ENCODE results near the gene RSPO4. TPM values are rescaled to one million over a fixed set of nuclear protein-coding genes. Genes with fewer than 3 reads are reported as not detected.

RSPO4 gene
- total RNA-seq, 2 donors from 2014 or later = 3.8 to 7.6 TPM

DNA sequence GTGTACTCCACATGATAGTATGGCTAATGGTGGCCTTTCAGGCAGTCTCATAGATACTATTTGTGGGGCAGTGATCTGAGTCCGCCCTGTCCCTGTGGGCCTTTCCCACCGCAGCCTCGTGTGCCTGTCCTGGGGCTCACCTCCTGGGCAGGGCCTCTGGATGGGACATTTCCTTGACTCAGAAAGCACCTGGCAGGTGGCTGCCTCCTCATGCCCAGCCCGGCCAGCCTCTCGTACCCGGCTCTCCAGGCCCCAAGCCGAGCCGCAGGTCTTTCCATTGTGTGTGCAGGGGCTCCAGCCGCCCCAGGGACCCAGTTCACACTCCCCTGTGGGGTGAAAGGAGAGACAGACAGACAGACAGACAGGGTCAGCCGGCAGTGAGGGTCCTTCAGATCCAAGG is 38.3 kb downstream of the RSPO4 start:
- no peak overlapping the region for H3K4me3 Mint-ChIP-seq
- no peaks in the 10 kb centered on the region for H3K27me3 ChIP-seq (ENCODE audit: control insufficient read depth, insufficient read depth, low read length, poor library complexity, severe bottlenecking)
- no peak overlapping the region for H3K27ac ChIP-seq (ENCODE audit: low read depth, low read length)
- peaks cover 5% of the 10 kb centered on the region for H3K9me3 Mint-ChIP-seq
- TF ChIP-seq, protein P1, sequence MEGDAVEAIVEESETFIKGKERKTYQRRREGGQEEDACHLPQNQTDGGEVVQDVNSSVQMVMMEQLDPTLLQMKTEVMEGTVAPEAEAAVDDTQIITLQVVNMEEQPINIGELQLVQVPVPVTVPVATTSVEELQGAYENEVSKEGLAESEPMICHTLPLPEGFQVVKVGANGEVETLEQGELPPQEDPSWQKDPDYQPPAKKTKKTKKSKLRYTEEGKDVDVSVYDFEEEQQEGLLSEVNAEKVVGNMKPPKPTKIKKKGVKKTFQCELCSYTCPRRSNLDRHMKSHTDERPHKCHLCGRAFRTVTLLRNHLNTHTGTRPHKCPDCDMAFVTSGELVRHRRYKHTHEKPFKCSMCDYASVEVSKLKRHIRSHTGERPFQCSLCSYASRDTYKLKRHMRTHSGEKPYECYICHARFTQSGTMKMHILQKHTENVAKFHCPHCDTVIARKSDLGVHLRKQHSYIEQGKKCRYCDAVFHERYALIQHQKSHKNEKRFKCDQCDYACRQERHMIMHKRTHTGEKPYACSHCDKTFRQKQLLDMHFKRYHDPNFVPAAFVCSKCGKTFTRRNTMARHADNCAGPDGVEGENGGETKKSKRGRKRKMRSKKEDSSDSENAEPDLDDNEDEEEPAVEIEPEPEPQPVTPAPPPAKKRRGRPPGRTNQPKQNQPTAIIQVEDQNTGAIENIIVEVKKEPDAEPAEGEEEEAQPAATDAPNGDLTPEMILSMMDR (conservative IDR thresholded peaks at IDR 0.05) = no peak
- no peaks in the 10 kb centered on the region for H3K27me3 Mint-ChIP-seq (ENCODE audit: insufficient read depth)
- no peaks in the 10 kb centered on the region for H3K9me3 ChIP-seq (ENCODE audit: control insufficient read depth, low read length)
- H3K4me1 ChIP-seq (ENCODE audit: control insufficient read depth, insufficient read depth, low read length) = no peaks in the 10 kb centered on the region
- no peaks in the 10 kb centered on the region for H3K4me1 Mint-ChIP-seq
- H3K36me3 ChIP-seq (ENCODE audit: control insufficient read depth, insufficient read depth, low read length) = no peaks in the 10 kb centered on the region
- WGBS, 2 experiments (ENCODE audit: insufficient coverage in 1 of 2, insufficient read length in 1 of 2) = 91% methylated on average over 10 of the region's 10 CpGs; no CpG with 5 or more reads in 1 of the 2 experiments
- H3K9ac ChIP-seq (ENCODE audit: extremely low read depth, low read length, poor library complexity, severe bottlenecking) = no peak overlapping the region
- no peak for DNase-seq
- H3K27ac Mint-ChIP-seq = no peak overlapping the region
- H3K4me3 ChIP-seq (ENCODE audit: low read length) = no peak overlapping the region
- no peaks in the 10 kb centered on the region for H3K36me3 Mint-ChIP-seq (ENCODE audit: low read depth)

DNA sequence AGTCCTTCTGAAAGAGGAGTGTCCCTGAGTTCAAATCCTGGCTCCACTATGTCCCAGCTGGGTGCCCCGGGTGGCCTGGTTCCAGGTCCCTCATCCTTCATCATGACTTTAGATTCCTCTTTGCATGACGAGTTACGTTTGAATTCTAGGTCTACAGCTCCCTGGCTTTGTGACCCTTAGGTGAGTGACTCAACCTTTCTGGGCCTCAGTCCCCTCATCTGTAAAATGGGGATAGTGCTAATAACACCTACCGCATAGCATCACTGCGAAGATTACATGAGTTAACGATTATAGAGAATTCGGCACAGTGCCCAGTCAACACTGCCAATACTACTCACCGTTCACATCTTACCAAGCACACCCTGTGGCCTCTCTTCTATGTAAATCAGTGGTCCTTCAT is 39.4 kb downstream of the RSPO4 start:
- TF ChIP-seq, protein P1 (conservative IDR thresholded peaks at IDR 0.05) = no peak
- Mint-ChIP-seq H3K27ac (no peak overlapping the region), H3K9me3 (no peaks in the 10 kb centered on the region), H3K36me3 (ENCODE audit: low read depth) (no peaks in the 10 kb centered on the region), H3K4me3 (no peak overlapping the region), H3K27me3 (ENCODE audit: insufficient read depth) (no peaks in the 10 kb centered on the region), H3K4me1 (no peaks in the 10 kb centered on the region)
- H3K4me1 ChIP-seq (ENCODE audit: control insufficient read depth, insufficient read depth, low read length) = no peaks in the 10 kb centered on the region
- no peak for DNase-seq
- no peak overlapping the region for H3K27ac ChIP-seq (ENCODE audit: low read depth, low read length)
- no peak overlapping the region for H3K9ac ChIP-seq (ENCODE audit: extremely low read depth, low read length, poor library complexity, severe bottlenecking)
- no peaks in the 10 kb centered on the region for H3K9me3 ChIP-seq (ENCODE audit: control insufficient read depth, low read length)
- no peak overlapping the region for H3K4me3 ChIP-seq (ENCODE audit: low read length)
- H3K27me3 ChIP-seq (ENCODE audit: control insufficient read depth, insufficient read depth, low read length, poor library complexity, severe bottlenecking) = no peaks in the 10 kb centered on the region
- no peaks in the 10 kb centered on the region for H3K36me3 ChIP-seq (ENCODE audit: control insufficient read depth, insufficient read depth, low read length)
- 92 to 93% methylated on average over 7 to 8 of the region's 8 CpGs for WGBS, 2 experiments (ENCODE audit: insufficient coverage in 1 of 2, insufficient read length in 1 of 2)

DNA sequence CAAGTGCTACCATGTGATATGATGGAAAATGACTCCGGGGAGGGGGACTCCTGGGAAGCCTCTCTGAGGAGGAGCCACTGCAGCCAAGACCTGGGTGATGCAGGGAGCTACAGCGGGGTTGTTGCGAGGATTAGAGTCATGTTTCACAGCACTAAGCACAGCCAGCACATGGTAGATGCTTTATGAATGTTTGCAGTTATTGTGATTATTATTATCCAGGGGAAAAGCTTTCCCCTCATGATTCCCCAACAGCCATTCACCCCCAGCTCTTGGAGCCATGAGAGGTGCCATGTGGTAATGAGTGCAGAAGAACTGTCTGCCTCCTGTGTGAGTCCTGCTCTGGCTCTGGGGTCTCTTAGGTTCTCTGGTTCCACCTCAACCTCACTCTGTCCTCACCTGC is 39.9 kb downstream of the RSPO4 start:
- DNase-seq = no peak
- H3K9me3 ChIP-seq (ENCODE audit: control insufficient read depth, low read length) = no peaks in the 10 kb centered on the region
- Mint-ChIP-seq H3K27me3 (ENCODE audit: insufficient read depth) (no peaks in the 10 kb centered on the region), H3K27ac (no peak overlapping the region), H3K4me1 (no peaks in the 10 kb centered on the region), H3K4me3 (no peak overlapping the region), H3K9me3 (no peaks in the 10 kb centered on the region), H3K36me3 (ENCODE audit: low read depth) (no peaks in the 10 kb centered on the region)
- H3K27ac ChIP-seq (ENCODE audit: low read depth, low read length) = no peak overlapping the region
- no peak overlapping the region for H3K9ac ChIP-seq (ENCODE audit: extremely low read depth, low read length, poor library complexity, severe bottlenecking)
- H3K4me3 ChIP-seq (ENCODE audit: low read length) = no peak overlapping the region
- WGBS, 2 experiments (ENCODE audit: insufficient coverage in 1 of 2, insufficient read length in 1 of 2) = 88 to 97% methylated on average over 3 of the region's 3 CpGs
- TF ChIP-seq, protein P1 (conservative IDR thresholded peaks at IDR 0.05) = no peak
- H3K27me3 ChIP-seq (ENCODE audit: control insufficient read depth, insufficient read depth, low read length, poor library complexity, severe bottlenecking) = no peaks in the 10 kb centered on the region
- H3K36me3 ChIP-seq (ENCODE audit: control insufficient read depth, insufficient read depth, low read length) = no peaks in the 10 kb centered on the region
- H3K4me1 ChIP-seq (ENCODE audit: control insufficient read depth, insufficient read depth, low read length) = no peaks in the 10 kb centered on the region

Data from endodermal cell (in vitro differentiated cells).